Measurements from ENCODE around the gene ZSCAN32. TPM values are rescaled to one million over a fixed set of nuclear protein-coding genes. Genes with fewer than 3 reads are reported as not detected.

The ZSCAN32 gene
- total and polyA plus RNA-seq, 2 of the 8 experiments (the other 6 are each of a cell fraction or from before 2014, with no cell fraction given) = 13.4 to 22.0 TPM

DNA sequence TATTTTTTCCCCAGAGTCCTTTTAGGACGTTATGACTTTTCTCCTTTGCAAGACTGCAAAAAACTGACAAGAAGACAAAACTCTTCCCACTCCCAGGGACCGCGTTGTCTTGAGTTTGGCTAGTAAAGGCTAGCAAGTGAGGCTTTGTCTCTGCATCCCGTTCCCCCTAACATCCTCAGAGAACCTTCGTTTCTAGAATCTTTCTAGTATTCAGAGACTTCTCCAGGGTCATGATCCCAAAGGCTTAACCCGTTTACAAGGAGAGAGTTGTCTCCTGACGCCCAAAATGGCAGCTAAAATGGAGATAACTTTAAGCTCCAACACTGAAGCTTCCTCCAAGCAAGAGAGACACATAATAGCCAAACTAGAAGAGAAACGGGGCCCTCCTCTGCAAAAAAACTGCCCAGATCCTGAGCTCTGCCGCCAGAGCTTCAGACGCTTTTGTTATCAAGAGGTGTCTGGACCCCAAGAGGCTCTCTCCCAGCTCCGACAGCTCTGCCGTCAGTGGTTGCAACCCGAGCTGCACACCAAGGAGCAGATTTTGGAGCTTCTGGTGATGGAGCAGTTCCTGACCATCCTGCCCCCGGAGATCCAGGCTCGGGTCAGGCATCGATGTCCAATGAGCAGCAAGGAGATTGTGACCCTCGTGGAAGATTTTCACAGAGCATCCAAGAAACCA is 1.1 kb upstream of the ZSCAN32 start:
- no peak overlapping the region for H3K4ac ChIP-seq (replicated peaks; ENCODE audit: insufficient read length, low read depth, low read length)
- 32% methylated on average over 17 of the region's 17 CpGs; no CpG with 5 or more reads in 1 of the 2 experiments for WGBS, 2 experiments (ENCODE audit: extremely low coverage in 1 of 2, insufficient coverage in 1 of 2, insufficient read length in 1 of 2, insufficient replicate concordance in 2 of 2, low coverage in 1 of 2, low lambda C conversion rate in 2 of 2, missing lambda C conversion rate in 1 of 2)
- H3K9me3 ChIP-seq (ENCODE audit: insufficient read depth in 2 of 2, low read depth in 1 of 2, low read length in 1 of 2) = peaks cover 22 to 23% of the 10 kb centered on the region in 2 experiments; a peak in 3 of 4 replicates
- no peak overlapping the region for H2BK20ac ChIP-seq (ENCODE audit: low read length)
- CTCF ChIA-PET (ENCODE audit: partially characterized antibody) = interaction anchor here (0.7 to 1.3 kb wide), 6 partner anchors 18 to 135 kb away, joined by 3 to 5 read pairs (median 4); partner anchors contain the start of genes TIGD7 and ZNF75A
- no peak overlapping the region for H4K5ac ChIP-seq (ENCODE audit: insufficient read length, low read depth, low read length)
- no peak overlapping the region for H3K27ac ChIP-seq (ENCODE audit: low read depth, low read length)
- no peaks in the 10 kb centered on the region for H4K20me1 ChIP-seq (replicated peaks in 1 of 2; ENCODE audit: control insufficient read depth in 1 of 2, insufficient read depth in 2 of 2, low read length in 2 of 2)
- H3K9ac ChIP-seq (replicated peaks in 1 of 4; ENCODE audit: extremely low read depth in 1 of 4, low read depth in 3 of 4, low read length in 3 of 4) = peak overlapping the region in 3 of 4 experiments; percentile 56 to 59 (median 56); a peak in 4 of 7 replicates
- peaks cover 9% of the 10 kb centered on the region for H3K23me2 ChIP-seq (ENCODE audit: low read depth, low read length)
- no peaks in the 10 kb centered on the region for H3K27me3 ChIP-seq (replicated peaks in 1 of 4; ENCODE audit: control insufficient read depth in 3 of 4, extremely low read depth in 1 of 4, insufficient read depth in 3 of 4, low read length in 3 of 4)
- no peak for TF ChIP-seq SP1 (IDR thresholded peaks at IDR 0.05; ENCODE audit: low read depth, low read length)
- peak; percentile 19 for TF ChIP-seq KDM4A (IDR thresholded peaks at IDR 0.05; ENCODE audit: low read depth, low read length, severe bottlenecking)
- H2AK5ac ChIP-seq (ENCODE audit: low read depth, low read length) = no peak overlapping the region
- no peak overlapping the region for H2BK15ac ChIP-seq (ENCODE audit: low read length)
- H2BK12ac ChIP-seq (ENCODE audit: low read depth, low read length) = no peak overlapping the region
- no peak overlapping the region for H2BK5ac ChIP-seq (ENCODE audit: low read depth, low read length)
- no peak overlapping the region for H3K56ac ChIP-seq (replicated peaks; ENCODE audit: insufficient read length, low read depth, low read length)
- H3K4me2 ChIP-seq (ENCODE audit: insufficient read depth in 1 of 2, low read depth in 2 of 2, low read length in 2 of 2) = peak overlapping the region; percentile 83 to 93
- H3K79me2 ChIP-seq (ENCODE audit: control insufficient read depth in 1 of 2, insufficient read depth in 2 of 2, low read length in 2 of 2) = peaks cover 0 to 17% of the 10 kb centered on the region in 2 experiments; a peak in 2 of 4 replicates
- DNase-seq (ENCODE audit: low read depth in 1 of 2, low spot score in 2 of 2) (peak in 1 of 2 experiments; percentile 45), FAIRE-seq (no peak)
- H4K91ac ChIP-seq (replicated peaks; ENCODE audit: insufficient read length, low read length) = no peak overlapping the region
- H3K23ac ChIP-seq (ENCODE audit: insufficient read length) = no peak overlapping the region
- H3K79me1 ChIP-seq (ENCODE audit: low read depth, low read length) = peaks cover 2% of the 10 kb centered on the region
- H4K8ac ChIP-seq (ENCODE audit: extremely low read depth, insufficient read depth, low read length) = no peak overlapping the region
- peaks cover 4 to 41% (median 28%) of the 10 kb centered on the region in 4 experiments; a peak in 7 of 8 replicates for H3K36me3 ChIP-seq (ENCODE audit: control insufficient read depth in 2 of 4, insufficient read depth in 4 of 4, low read length in 3 of 4)
- peak overlapping the region; percentile 55 for H2AFZ ChIP-seq (ENCODE audit: low read length)
- no peak overlapping the region for H3K14ac ChIP-seq (ENCODE audit: insufficient read length)
- peaks cover 0 to 2% (median 0%) of the 10 kb centered on the region in 4 experiments; a peak in 2 of 7 replicates for H3K4me1 ChIP-seq (replicated peaks in 1 of 4; ENCODE audit: control insufficient read depth in 3 of 4, insufficient read depth in 4 of 4, low read length in 3 of 4)
- H3K4me3 ChIP-seq (ENCODE audit: extremely low read depth in 1 of 4, insufficient read depth in 2 of 4, low read depth in 3 of 4, low read length in 4 of 4) = peak overlapping the region; percentile 80 to 89 (median 87)
- no peak overlapping the region for H2BK120ac ChIP-seq (replicated peaks; ENCODE audit: low read depth, low read length)
- POLR2A ChIA-PET (ENCODE audit: partially characterized antibody) = interaction anchor here (1.0 to 3.1 kb wide), 9 partner anchors 9 to 167 kb away, joined by 3 to 14 read pairs (median 4); partner anchors contain the start of genes NAA60, ZNF200 and ZNF597
- H3K18ac ChIP-seq (ENCODE audit: extremely low read depth, low read length) = no peak overlapping the region

Data from H1 (cell line).